Measurements from ENCODE around the gene VPS39. TPM values are rescaled to one million over a fixed set of nuclear protein-coding genes. Genes with fewer than 3 reads are reported as not detected.

VPS39 gene
- total RNA-seq, 1 experiment from 2014 or later: 39.7 TPM

DNA sequence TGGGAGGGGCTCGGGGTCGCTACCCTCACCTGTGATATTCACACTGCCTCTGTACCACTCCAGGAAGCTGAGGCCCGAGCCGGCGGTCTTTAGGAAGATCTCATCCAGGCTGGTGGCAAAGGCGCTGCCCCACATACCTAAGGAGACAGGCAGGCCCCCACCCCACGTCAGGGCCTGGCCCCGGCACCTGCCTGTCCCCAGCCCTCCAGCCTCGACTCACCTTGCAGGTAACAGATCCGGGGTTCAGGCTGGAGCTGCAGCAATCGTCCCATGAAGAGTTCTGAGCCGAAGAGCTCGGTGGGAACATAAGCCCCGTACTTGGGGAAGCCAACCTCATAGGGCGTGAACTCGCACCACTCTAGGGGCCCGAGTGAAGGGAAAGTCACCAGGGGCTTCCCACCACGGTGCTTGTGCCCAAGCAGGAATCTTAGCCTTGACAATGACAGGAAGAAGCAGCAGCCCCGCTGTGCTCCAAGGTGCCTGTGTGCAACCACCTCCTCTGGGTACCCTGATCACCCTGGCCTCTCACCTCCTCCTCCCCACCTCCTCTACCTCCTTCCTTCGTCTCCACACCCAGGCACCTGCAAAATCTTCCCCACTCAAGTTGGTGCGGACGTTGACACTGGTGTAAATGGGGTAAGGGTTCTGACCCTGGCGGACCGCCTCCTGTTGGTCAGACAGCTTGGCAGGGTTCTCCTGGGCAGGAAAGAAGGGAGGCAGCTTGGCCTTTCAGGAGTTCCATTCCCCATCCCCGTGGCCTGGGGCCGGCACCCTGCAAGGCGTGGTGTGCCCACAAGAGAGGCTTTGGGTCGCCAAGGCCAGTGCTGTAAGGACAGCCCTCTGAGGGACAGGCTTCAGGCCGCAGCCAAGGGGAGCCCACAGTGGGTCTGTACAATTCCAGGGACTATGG lies 62.3 kb downstream of the VPS39 start:
- DNase-seq (ENCODE audit: low spot score): no peak

DNA sequence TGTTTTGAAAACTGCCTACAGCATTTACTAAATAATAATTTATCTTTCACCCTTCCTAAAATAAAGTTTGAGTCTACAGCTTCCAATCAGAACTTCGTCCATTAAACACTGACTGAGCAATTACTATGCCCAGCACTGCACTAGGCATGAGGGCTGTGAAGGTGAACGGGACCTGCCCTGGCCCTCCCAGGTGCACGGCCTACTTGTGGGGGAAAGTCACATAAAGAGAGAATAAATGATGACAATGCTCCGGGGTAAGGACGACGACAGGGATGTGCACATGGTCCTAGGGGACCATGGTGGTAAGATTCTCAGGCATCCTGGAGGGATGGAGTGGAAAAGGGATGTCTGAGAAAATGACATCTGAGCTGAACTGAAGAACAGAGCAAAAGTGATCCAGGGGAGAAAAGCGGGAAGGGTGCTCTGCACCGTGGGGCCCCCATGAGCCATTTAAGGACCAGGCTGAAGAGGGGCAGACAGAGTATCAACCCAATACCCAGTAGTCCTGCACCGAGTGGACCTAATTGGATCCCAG lies 63.2 kb downstream of the VPS39 start:
- no peak for DNase-seq (ENCODE audit: low spot score)

GRCh38 chr15:42143866-42144625 lies 64.1 kb downstream of the VPS39 start:
- no peak for DNase-seq (ENCODE audit: low spot score)

GRCh38 chr15:42143356-42143755 lies 64.7 kb downstream of the VPS39 start:
- DNase-seq (ENCODE audit: low spot score): no peak

DNA sequence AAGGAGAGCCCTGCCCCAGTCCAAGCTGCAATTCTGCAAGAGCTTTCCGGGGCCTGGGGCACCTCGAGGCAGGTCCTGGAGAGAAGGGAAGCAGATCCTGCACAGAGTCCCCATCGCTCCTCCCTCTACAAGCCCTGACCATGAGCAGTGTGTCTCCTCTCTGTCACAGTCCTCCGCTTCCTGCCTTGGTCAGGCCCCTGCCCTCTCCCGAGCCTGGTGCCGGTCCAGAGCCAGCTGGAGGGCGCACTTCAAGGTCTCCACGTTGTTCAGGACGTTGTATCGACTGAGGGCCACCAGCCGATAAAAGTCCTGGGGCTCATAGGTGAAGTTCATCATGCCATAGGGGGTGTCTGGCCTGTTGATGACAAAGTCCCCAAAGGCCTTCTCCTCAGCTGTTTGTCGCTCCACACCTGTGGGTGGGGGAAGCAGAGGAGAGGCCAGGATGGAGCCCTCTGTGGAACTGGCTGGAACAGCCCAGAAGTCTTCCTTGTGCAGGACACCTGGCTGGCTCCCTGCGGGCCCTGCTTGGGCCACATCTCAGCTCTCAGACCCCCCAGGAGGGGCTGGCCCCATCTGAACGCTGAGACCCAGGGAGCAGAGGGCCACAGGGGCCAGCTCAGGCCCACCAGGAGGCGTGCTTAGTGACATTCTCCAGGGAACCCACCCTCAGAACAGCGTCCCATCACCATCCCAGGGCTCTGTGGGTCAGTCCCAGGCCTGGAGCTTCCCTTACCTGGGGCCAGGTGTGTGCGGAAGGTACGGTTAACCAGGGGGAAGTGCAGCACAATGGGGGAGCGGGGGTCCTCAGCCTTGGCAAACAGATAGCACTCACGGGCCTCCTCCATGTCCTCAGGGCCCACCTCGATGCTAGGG lies 66.1 kb downstream of the VPS39 start:
- DNase-seq (ENCODE audit: low spot score): no peak

- DNase-seq (ENCODE audit: low spot score): no peak
These were observed 66.9 kb downstream of the VPS39 start for GRCh38 chr15:42141246-42141645.

DNA sequence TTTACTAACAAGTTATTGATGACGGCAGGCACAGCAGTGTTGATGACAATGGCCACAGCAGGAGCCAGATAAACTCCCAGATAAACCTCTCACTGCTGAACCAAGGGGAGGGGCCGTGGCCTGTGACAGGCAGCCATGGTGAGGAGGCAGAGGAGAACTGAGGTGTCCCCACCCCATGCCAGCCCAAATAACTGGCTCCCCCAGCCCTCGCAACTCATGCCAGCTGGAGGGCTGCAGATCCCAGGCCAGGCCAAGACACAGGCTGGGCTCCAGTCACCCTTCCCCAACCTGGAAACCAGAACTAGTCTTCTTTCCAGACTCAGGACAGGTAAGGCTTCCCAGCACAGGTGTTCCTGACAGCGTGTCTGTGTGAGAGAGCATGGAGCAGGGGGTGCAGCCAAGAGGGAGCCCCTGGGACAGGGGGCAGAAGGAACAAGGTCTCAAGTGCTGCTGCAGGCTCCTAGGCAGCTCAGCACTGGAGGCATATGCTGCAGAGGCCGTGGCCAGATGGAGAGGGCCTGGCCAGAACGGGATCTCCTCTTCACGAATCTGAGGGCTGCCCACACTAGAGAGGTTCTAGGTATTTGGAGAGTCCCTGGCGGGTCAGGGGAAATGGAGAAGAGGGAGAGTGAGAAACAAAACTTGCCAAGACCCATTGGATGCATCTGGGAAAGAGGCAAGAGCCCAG lies 67.6 kb downstream of the VPS39 start:
- DNase-seq (ENCODE audit: low spot score): no peak

DNA sequence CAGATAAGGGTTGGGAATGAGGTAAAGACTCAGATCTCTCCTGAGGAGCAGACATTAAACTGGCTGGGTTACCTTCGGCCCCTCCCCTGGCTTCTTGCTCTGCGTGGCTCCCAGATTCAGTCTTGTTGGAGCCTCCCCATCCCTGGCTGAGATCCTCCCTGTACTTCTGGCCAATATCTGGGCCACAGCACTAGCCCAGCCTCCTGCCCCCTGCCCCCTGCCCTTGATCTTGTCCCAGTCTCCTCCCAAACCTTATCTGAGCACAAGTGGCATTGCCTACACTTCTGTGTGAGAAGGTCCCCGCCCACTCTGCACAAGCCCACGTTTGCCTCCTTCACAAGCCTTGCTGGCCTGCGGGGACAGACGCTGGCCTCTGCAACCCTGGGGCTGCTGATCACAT lies 68.5 kb downstream of the VPS39 start:
- no peak for DNase-seq (ENCODE audit: low spot score)

GRCh38 chr15:42138968-42139386 lies 69.1 kb downstream of the VPS39 start:
- DNase-seq (ENCODE audit: low spot score): no peak

DNA sequence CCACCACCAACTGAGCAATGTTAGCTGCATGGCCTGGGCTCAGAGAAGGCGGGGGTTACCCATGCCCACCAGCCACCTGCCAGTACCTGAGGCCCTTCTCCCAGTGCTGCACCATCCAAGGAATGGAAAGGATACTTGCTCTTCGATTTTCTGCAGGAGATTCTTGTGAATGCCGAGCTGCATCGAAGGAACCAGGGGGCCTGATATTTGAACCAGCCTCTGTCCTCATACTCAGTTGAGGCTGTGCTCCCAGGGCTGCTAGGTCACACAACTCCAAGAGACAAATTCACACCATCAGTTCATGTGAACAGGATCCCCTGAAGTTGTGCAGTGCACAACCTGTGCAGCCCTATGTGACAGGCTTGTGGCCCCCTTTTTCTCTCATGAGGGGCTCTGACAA lies 69.7 kb downstream of the VPS39 start:
- DNase-seq (ENCODE audit: low spot score): no peak

- peak; percentile 52 for DNase-seq (ENCODE audit: low spot score)
These were observed 70.4 kb downstream of the VPS39 start for GRCh38 chr15:42137461-42138261.

- no peak for DNase-seq (ENCODE audit: low spot score)
These were observed 71.6 kb downstream of the VPS39 start for GRCh38 chr15:42136513-42136912.

DNA sequence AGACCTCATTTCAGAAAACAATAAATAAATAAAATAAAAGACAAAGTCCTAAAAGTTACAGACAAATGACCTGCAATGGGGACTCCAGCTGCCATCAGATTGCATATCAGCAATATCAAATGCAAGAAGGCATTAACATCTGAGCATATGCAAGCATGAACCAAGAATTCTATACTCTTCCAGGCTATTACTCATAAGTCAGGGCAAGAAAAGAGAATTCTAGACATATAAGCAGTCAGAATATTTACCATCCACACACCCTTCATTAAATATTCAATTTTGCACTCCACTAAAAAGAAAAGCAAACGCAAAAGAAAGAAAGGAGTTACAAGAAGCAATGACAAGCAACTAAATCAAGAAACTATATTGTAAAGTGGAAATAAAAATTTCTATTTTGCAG lies 72.8 kb downstream of the VPS39 start:
- DNase-seq (ENCODE audit: low spot score): no peak

- DNase-seq (ENCODE audit: low spot score): no peak
These were observed 73.4 kb downstream of the VPS39 start for GRCh38 chr15:42134617-42135245.

- peak; percentile 23 for DNase-seq (ENCODE audit: low spot score)
These were observed 74.1 kb downstream of the VPS39 start for GRCh38 chr15:42133886-42134502.

DNA sequence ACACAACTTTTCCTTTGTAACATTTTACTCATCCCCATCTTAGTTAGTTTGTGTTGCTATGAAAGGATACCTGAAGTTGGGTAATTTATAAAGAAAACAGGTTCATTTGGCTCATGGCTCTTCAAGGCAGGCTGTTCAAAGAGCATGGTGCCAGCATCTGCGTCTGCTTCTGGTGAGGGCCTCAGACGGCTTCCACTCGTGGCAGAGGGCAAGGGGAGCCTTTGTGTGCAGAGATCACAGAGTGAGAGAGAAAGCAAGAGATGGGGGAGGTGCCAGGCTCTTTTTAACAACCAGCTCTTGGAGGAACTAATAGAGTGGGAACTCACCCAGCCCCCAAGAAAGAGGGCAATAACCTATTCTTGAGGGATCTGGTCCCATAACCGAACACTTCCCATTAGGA lies 74.7 kb downstream of the VPS39 start:
- no peak for DNase-seq (ENCODE audit: low spot score)

DNA sequence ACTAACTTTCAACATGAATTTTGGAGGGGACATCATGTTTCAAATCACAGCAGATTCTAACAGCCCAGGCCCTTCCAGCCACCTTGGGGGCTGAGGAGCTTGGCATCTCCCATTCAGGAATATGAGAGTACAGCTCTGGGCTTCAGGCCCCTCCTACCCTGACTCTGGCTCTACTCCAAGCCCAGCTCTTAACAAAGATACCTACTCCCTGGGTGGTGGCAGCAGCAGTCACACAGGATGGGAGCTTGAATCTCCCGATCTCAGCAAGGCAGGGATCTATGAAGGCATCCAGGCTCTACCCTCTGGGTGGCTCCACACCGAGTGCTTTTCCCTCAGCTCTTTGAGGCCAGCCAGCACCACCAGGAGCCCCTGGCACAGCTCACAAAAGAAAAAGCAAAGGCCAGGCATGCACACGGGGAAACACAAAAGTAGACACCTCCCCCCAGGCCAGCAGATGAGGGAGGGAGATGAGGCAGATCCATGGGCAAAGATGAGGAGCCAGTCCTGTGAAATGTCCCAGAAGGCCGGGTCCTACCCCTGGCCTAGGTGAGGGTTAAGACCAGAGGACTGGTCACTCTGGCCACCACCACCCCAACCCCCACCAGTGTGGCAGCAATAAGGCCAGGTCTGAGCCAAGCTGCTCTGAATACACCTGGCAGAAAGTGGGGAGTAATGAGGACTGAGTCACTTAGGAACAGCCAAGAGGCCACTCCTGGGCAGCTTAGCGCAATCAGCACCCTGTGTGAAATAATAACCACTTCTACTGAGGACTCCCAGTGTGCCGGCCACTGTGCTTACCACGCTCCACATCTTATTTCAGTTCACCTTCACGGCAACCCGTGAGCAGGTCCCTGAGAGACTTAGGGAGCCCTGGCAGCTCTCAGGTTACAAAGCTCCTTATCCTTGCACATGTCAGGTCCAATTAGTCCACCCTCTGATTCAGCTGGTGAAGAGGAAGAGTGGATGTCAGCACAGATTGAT lies 76.0 kb downstream of the VPS39 start:
- no peak for DNase-seq (ENCODE audit: low spot score)

DNA sequence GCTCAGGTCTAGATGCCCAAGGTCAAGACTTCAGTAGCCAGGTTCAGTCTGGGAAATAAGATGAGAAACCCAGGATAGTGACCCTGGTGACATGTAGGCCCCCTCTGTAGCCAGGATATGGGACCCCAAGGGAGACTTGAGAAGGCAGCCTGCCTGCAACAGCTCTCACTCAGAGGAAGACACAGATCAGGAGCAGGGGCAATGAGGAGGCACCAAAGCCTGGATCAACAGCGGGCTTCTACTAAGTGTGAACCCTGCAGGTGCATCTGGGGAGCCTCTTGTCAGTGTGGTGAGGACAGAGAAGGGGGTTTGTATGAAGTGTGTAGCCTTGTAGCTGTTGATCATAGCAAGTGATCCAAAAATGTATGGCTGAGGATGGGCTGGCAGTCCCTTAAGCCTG lies 77.1 kb downstream of the VPS39 start:
- no peak for DNase-seq (ENCODE audit: low spot score)

All from A172 (cell line).